ENCODE measurements around the gene HACD1. TPM values are rescaled to one million over a fixed set of nuclear protein-coding genes. Genes with fewer than 3 reads are reported as not detected.

The HACD1 gene
- polyA plus RNA-seq, 3 donors: 0.53 to 1.4 (median 0.86) TPM

GRCh38 chr10:17605936-17606335, 11.2 kb downstream of the HACD1 start:
- peaks cover 0 to 1% (median 0%) of the 10 kb centered on the region in 3 donors for H3K27me3 Mint-ChIP-seq (ENCODE audit: low read depth in 3 of 3)
- Histone ChIP-seq H3K9ac (ENCODE audit: insufficient read depth, low read length, poor library complexity, severe bottlenecking) (no peak overlapping the region), H3K4me2 (replicated peaks; ENCODE audit: extremely low read depth, low read length, poor library complexity, severe bottlenecking) (no peak overlapping the region), H3K4me3 (replicated peaks in 1 of 3; ENCODE audit: low read depth in 2 of 3, low read length in 3 of 3) (no peak overlapping the region), H2AFZ (ENCODE audit: insufficient read depth, low read depth, low read length, poor library complexity, severe bottlenecking) (no peak overlapping the region), H3K79me2 (ENCODE audit: insufficient read depth, low read length) (no peaks in the 10 kb centered on the region), H3K27ac (ENCODE audit: low read depth in 1 of 2, low read length in 2 of 2) (no peak overlapping the region), H3K4me1 (ENCODE audit: control insufficient read depth in 1 of 2, insufficient read depth in 2 of 2, low read length in 2 of 2) (no peaks in the 10 kb centered on the region), H3K27me3 (ENCODE audit: control insufficient read depth in 2 of 2, insufficient read depth in 2 of 2, low read length in 2 of 2) (no peaks in the 10 kb centered on the region), H4K20me1 (ENCODE audit: insufficient read depth, low read length) (no peaks in the 10 kb centered on the region), H3K9me3 (replicated peaks in 1 of 2; ENCODE audit: control insufficient read depth in 1 of 2, insufficient read depth in 1 of 2, low read length in 2 of 2) (no peaks in the 10 kb centered on the region), H3K36me3 (replicated peaks in 1 of 2; ENCODE audit: control insufficient read depth in 1 of 2, insufficient read depth in 2 of 2, low read length in 2 of 2) (no peaks in the 10 kb centered on the region)
- no peak overlapping the region for H3K4me3 Mint-ChIP-seq
- no peaks in the 10 kb centered on the region for H3K9me3 Mint-ChIP-seq
- DNase-seq: no peak
- TF ChIP-seq, protein P1, sequence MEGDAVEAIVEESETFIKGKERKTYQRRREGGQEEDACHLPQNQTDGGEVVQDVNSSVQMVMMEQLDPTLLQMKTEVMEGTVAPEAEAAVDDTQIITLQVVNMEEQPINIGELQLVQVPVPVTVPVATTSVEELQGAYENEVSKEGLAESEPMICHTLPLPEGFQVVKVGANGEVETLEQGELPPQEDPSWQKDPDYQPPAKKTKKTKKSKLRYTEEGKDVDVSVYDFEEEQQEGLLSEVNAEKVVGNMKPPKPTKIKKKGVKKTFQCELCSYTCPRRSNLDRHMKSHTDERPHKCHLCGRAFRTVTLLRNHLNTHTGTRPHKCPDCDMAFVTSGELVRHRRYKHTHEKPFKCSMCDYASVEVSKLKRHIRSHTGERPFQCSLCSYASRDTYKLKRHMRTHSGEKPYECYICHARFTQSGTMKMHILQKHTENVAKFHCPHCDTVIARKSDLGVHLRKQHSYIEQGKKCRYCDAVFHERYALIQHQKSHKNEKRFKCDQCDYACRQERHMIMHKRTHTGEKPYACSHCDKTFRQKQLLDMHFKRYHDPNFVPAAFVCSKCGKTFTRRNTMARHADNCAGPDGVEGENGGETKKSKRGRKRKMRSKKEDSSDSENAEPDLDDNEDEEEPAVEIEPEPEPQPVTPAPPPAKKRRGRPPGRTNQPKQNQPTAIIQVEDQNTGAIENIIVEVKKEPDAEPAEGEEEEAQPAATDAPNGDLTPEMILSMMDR (IDR thresholded peaks at IDR 0.05): no peak
- intact Hi-C loops (cut with micrococcal nuclease): loop anchor here (2.0 to 5.0 kb wide), 4 partner anchors 136 to 501 kb away; no protein-coding TSS in a partner anchor
- no peak overlapping the region for H3K27ac Mint-ChIP-seq
- H3K4me1 Mint-ChIP-seq: peaks cover 5% of the 10 kb centered on the region
- 100% methylated on average over 2 of the region's 6 CpGs for WGBS (ENCODE audit: insufficient coverage)
- H3K36me3 Mint-ChIP-seq: peaks cover 0 to 2% of the 10 kb centered on the region in 2 donors

- DNase-seq: peak in 2 of 3 donors; percentile 6 to 22
These were observed 18.1 kb downstream of the HACD1 start for GRCh38 chr10:17599089-17599488.

More at GRCh38 chr10:17599089-17599488, 18.1 kb downstream of the HACD1 start:
- Histone ChIP-seq H3K79me2 (ENCODE audit: insufficient read depth, low read length) (no peaks in the 10 kb centered on the region), H3K36me3 (replicated peaks in 1 of 2; ENCODE audit: control insufficient read depth in 1 of 2, insufficient read depth in 2 of 2, low read length in 2 of 2) (no peaks in the 10 kb centered on the region), H4K20me1 (ENCODE audit: insufficient read depth, low read length) (no peaks in the 10 kb centered on the region), H3K27ac (ENCODE audit: low read depth in 1 of 2, low read length in 2 of 2) (no peak overlapping the region), H3K27me3 (ENCODE audit: control insufficient read depth in 2 of 2, insufficient read depth in 2 of 2, low read length in 2 of 2) (no peaks in the 10 kb centered on the region), H2AFZ (ENCODE audit: insufficient read depth, low read depth, low read length, poor library complexity, severe bottlenecking) (peak overlapping the region; percentile 0), H3K9ac (ENCODE audit: insufficient read depth, low read length, poor library complexity, severe bottlenecking) (no peak overlapping the region), H3K4me2 (replicated peaks; ENCODE audit: extremely low read depth, low read length, poor library complexity, severe bottlenecking) (no peak overlapping the region), H3K9me3 (replicated peaks in 1 of 2; ENCODE audit: control insufficient read depth in 1 of 2, insufficient read depth in 1 of 2, low read length in 2 of 2) (no peaks in the 10 kb centered on the region), H3K4me1 (ENCODE audit: control insufficient read depth in 1 of 2, insufficient read depth in 2 of 2, low read length in 2 of 2) (no peaks in the 10 kb centered on the region), H3K4me3 (replicated peaks in 1 of 3; ENCODE audit: low read depth in 2 of 3, low read length in 3 of 3) (no peak overlapping the region)
- TF ChIP-seq, protein P1 (IDR thresholded peaks at IDR 0.05): no peak
- 60% methylated on average over 1 of the region's 8 CpGs for WGBS (ENCODE audit: insufficient coverage)
- intact Hi-C loops (cut with micrococcal nuclease): no loop called here
- H3K36me3 Mint-ChIP-seq: peaks cover 2 to 3% of the 10 kb centered on the region in 2 donors
- H3K4me1 Mint-ChIP-seq: peaks cover 5% of the 10 kb centered on the region
- no peaks in the 10 kb centered on the region for H3K27me3 Mint-ChIP-seq (ENCODE audit: low read depth in 3 of 3)
- no peak overlapping the region for H3K4me3 Mint-ChIP-seq
- H3K27ac Mint-ChIP-seq: no peak overlapping the region
- H3K9me3 Mint-ChIP-seq: no peaks in the 10 kb centered on the region

Data from CD14-positive monocyte (primary cell).